Stimulated activated CD4-positive, alpha-beta T cell treated with anti-CD3 and anti-CD28 coated beads, Interleukin-2, amount 100 ng/mL, for 24 hours (primary cell): Measurements from ENCODE around the gene BBS9.
"Not testable (repeated sequence)": the region's sequence is repeated elsewhere in the genome, so short reads cannot be mapped to it uniquely, and the experiment has no call there.

Source experiments
- DNase-seq, 2 donors: peaks; one replicate each; pipeline ENCODE4 v3.0.0-alpha.2; 2020

Gene BBS9

GRCh38 chr7:33298848-33299247 lies 169.5 kb downstream of the BBS9 start:
- no peak for DNase-seq

- DNase-seq, result no peak
Measured at GRCh38 chr7:33299425-33299824, 170.1 kb downstream of the BBS9 start.

GRCh38 chr7:33300131-33300530 lies 170.8 kb downstream of the BBS9 start:
- no peak for DNase-seq

GRCh38 chr7:33300742-33301141 lies 171.4 kb downstream of the BBS9 start:
- DNase-seq, result no peak

- not testable (repeated sequence) for DNase-seq
Measured at GRCh38 chr7:33303978-33304557, 174.7 kb downstream of the BBS9 start.

- DNase-seq, result no peak
Measured at GRCh38 chr7:33307205-33307604, 177.8 kb downstream of the BBS9 start.

- DNase-seq, result no peak
Measured at GRCh38 chr7:33310546-33310945, 181.2 kb downstream of the BBS9 start.

GRCh38 chr7:33325754-33326484 lies 196.6 kb downstream of the BBS9 start:
- DNase-seq, result no peak

- DNase-seq, result no peak
Measured at GRCh38 chr7:33326485-33326848, 197.1 kb downstream of the BBS9 start.

GRCh38 chr7:33327427-33327826 lies 198.1 kb downstream of the BBS9 start:
- no peak for DNase-seq

- no peak for DNase-seq
Measured at GRCh38 chr7:33334349-33334748, 205.0 kb downstream of the BBS9 start.

GRCh38 chr7:33336820-33337219 lies 207.5 kb downstream of the BBS9 start:
- DNase-seq, result no peak

- DNase-seq, result no peak
Measured at GRCh38 chr7:33339074-33339790, 209.9 kb downstream of the BBS9 start.

GRCh38 chr7:33346055-33346454 lies 216.7 kb downstream of the BBS9 start:
- no peak for DNase-seq

GRCh38 chr7:33350577-33350976 lies 221.2 kb downstream of the BBS9 start:
- DNase-seq, result no peak

- no peak for DNase-seq
Measured at GRCh38 chr7:33351709-33352108, 222.3 kb downstream of the BBS9 start.

GRCh38 chr7:33354201-33354600 lies 224.8 kb downstream of the BBS9 start:
- DNase-seq, result no peak

- no peak for DNase-seq
Measured at GRCh38 chr7:33355386-33355785, 226.0 kb downstream of the BBS9 start.

- DNase-seq, result no peak
Measured at GRCh38 chr7:33356336-33356735, 227.0 kb downstream of the BBS9 start.

- DNase-seq, result no peak
Measured at GRCh38 chr7:33357846-33358245, 228.5 kb downstream of the BBS9 start.

- no peak for DNase-seq
Measured at GRCh38 chr7:33369888-33370287, 240.5 kb downstream of the BBS9 start.

- DNase-seq, result no peak
Measured at GRCh38 chr7:33373195-33373594, 243.8 kb downstream of the BBS9 start.

- DNase-seq, result no peak
Measured at GRCh38 chr7:33379891-33380525, 250.6 kb downstream of the BBS9 start.

- no peak for DNase-seq
Measured at GRCh38 chr7:33388332-33388731, 259.0 kb downstream of the BBS9 start.
